Calu3 (cell line): Measurements from ENCODE around the gene TECPR2. TPM values are rescaled to one million over a fixed set of nuclear protein-coding genes. Genes with fewer than 3 reads are reported as not detected.

Experiments
- BruUV-seq: library from RNA; stranded (reverse); fragments of 400-500 nt; replicated peaks from 2 replicates; lab custom pipeline; 2021; lab: Mats Ljungman, UMichigan
- CTCF ChIA-PET: fragments of 300-600 bp; sonication (Branson Sonifier 250); formaldehyde crosslinking; loops from one replicate; lab custom pipeline; 2022; ENCODE audit warnings: antibody characterized with exemption; lab: Charles Lee
- DNase-seq: peaks from one replicate; pipeline ENCODE4 v3.0.0; 2022
- H3K27ac Mint-ChIP-seq: one replicate; pipeline ENCODE4 v1.8.0; 2022; ENCODE audit warnings: mixed read lengths; ENCODE audit not compliant: unreplicated experiment
- H3K27me3 Mint-ChIP-seq: one replicate; pipeline ENCODE4 v1.8.0; 2022; ENCODE audit warnings: mixed read lengths; ENCODE audit not compliant: unreplicated experiment
- H3K36me3 Mint-ChIP-seq: one replicate; pipeline ENCODE4 v1.8.0; 2022; ENCODE audit warnings: mild to moderate bottlenecking, moderate library complexity, mixed read lengths; ENCODE audit not compliant: insufficient read depth, unreplicated experiment
- H3K4me1 Mint-ChIP-seq: one replicate; pipeline ENCODE4 v1.8.0; 2022; ENCODE audit warnings: mild to moderate bottlenecking, low read depth, mixed read lengths; ENCODE audit not compliant: unreplicated experiment
- H3K4me3 Mint-ChIP-seq: one replicate; pipeline ENCODE4 v1.8.0; 2022; ENCODE audit warnings: mild to moderate bottlenecking, low read depth, moderate library complexity, mixed read lengths; ENCODE audit not compliant: unreplicated experiment
- H3K9me3 Mint-ChIP-seq: one replicate; pipeline ENCODE4 v1.8.0; 2022; ENCODE audit warnings: low read depth, mixed read lengths; ENCODE audit not compliant: unreplicated experiment
- intact Hi-C: fragments of 100-400 bp; cut with micrococcal nuclease; formaldehyde crosslinking; loops from one replicate; pipeline ENCODE4 v1.10.0; 2022; ENCODE audit not compliant: unreplicated experiment
- total RNA-seq: library from RNA; stranded (reverse); gene quantifications from 2 replicates; pipeline ENCODE4 v1.2.3, GENCODE V29; 2022
- TF ChIP-seq, protein P1 (sequence below): fragments of 200-600 bp; IDR thresholded peaks from one replicate; pipeline ENCODE4 v1.8.0; 2022; ENCODE audit warnings: antibody characterized with exemption; ENCODE audit not compliant: unreplicated experiment

TECPR2 gene
- total RNA-seq, 1 experiment from 2014 or later: 21.7 TPM

DNA sequence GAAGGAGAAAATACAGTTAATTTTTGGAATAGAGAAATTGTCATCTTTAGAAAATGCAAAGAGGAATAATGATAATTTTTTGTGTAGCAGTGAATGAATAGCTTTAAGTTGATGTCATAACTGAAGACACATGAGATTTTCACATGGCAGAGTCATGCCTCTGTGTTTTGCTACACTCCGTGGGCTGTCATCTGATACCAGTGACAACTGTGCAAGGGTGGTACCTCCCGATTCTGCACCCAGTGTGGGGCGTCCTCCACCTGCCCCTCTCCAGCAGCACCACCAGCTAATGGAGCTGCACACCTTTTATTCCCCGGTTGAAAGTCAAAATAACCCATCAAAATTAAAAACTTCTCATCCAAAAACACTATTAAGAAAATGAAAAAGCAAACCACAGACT lies 99.7 kb downstream of the TECPR2 start:
- TF ChIP-seq, protein P1, sequence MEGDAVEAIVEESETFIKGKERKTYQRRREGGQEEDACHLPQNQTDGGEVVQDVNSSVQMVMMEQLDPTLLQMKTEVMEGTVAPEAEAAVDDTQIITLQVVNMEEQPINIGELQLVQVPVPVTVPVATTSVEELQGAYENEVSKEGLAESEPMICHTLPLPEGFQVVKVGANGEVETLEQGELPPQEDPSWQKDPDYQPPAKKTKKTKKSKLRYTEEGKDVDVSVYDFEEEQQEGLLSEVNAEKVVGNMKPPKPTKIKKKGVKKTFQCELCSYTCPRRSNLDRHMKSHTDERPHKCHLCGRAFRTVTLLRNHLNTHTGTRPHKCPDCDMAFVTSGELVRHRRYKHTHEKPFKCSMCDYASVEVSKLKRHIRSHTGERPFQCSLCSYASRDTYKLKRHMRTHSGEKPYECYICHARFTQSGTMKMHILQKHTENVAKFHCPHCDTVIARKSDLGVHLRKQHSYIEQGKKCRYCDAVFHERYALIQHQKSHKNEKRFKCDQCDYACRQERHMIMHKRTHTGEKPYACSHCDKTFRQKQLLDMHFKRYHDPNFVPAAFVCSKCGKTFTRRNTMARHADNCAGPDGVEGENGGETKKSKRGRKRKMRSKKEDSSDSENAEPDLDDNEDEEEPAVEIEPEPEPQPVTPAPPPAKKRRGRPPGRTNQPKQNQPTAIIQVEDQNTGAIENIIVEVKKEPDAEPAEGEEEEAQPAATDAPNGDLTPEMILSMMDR: no peak
- Mint-ChIP-seq H3K36me3 (peaks cover 10% of the 10 kb centered on the region), H3K9me3 (no peaks in the 10 kb centered on the region), H3K27me3 (no peaks in the 10 kb centered on the region), H3K4me3 (no peak overlapping the region), H3K4me1 (no peaks in the 10 kb centered on the region), H3K27ac (no peak overlapping the region)
- CTCF ChIA-PET: no interaction called here
- DNase-seq: no peak
- BruUV-seq: no TSS peak
- intact Hi-C loops: no loop called here

DNA sequence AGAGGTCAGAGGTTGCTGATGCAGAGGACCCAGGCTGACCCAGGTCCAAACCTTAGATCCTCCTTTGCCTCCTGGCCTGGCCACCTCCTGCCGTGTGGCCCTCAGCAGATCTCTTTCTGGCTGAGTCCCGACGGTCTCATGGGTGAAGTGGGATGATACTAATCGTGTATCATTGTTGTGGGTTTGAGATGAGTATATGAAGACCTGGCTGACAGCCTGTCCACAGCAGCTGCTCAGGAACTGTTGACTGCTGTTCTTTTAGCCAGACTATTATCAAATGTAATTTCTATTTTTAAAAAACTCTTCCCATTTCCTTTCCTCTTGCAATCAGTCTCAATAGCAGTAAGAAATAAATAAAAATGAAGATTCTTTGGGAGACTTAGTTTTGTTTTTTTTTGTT lies 101.3 kb downstream of the TECPR2 start:
- DNase-seq: no peak
- intact Hi-C loops: no loop called here
- TF ChIP-seq, protein P1: no peak
- no TSS peak for BruUV-seq
- CTCF ChIA-PET: no interaction called here
- H3K9me3 Mint-ChIP-seq: peaks cover under 1% of the 10 kb centered on the region
- no peaks in the 10 kb centered on the region for H3K27me3 Mint-ChIP-seq
- no peak overlapping the region for H3K27ac Mint-ChIP-seq
- peaks cover 6% of the 10 kb centered on the region for H3K4me1 Mint-ChIP-seq
- no peak overlapping the region for H3K4me3 Mint-ChIP-seq
- H3K36me3 Mint-ChIP-seq: peaks cover 12% of the 10 kb centered on the region

DNA sequence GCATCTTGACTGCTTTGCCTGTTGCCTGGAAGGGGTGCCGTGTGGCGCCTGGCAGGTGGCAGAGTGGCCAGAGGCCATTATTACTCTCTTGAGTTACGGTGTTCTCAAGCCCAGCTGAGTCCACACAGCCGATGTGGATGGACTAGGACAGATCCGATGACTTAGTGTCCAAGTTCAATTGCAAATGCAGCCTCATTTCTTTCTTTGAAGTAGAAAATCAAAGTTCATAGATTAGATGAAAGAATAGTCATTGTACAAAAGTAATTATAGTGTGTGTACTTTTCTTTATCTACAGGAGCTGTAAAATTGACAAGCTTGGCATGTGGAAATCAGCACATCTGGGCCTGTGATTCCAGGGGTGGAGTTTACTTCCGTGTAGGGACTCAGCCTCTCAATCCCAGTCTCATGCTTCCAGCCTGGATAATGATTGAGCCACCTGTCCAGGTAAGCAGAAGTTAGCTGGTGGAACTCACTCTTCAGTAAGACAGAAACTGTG lies 102.2 kb downstream of the TECPR2 start:
- TF ChIP-seq, protein P1: no peak

DNA sequence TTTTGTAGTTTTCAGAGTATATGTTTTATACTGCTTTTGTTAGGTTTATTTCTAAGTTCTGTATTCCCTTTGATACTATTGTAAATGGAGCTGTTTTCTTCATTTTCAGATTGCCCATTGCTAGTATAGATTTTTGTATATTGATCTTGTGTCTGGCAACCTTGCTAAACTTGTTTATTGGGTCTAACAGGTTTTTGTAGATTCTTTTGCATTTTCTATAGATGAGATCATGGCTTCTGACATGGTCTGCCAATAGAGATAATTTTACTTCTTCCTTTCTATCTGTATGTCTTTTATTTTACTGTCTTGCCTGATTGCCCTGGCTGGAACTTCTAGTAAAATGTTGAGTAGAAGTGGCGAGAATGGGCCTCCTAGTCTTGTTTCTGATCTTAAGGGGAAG lies 106.5 kb downstream of the TECPR2 start:
- BruUV-seq: no TSS peak
- no peak for DNase-seq
- peaks cover 5% of the 10 kb centered on the region for H3K9me3 Mint-ChIP-seq

More for the DNA sequence above, 102.2 kb downstream of the TECPR2 start:
- Mint-ChIP-seq H3K4me3 (no peak overlapping the region), H3K9me3 (peaks cover 5% of the 10 kb centered on the region), H3K36me3 (peaks cover 16% of the 10 kb centered on the region), H3K27ac (no peak overlapping the region), H3K27me3 (no peaks in the 10 kb centered on the region), H3K4me1 (peaks cover 14% of the 10 kb centered on the region)
- CTCF ChIA-PET: no interaction called here
- intact Hi-C loops: no loop called here
- DNase-seq: no peak
- BruUV-seq: no TSS peak

More for the DNA sequence above, 106.5 kb downstream of the TECPR2 start:
- Mint-ChIP-seq H3K4me1 (peaks cover 14% of the 10 kb centered on the region), H3K27ac (peak overlapping the region; percentile 72), H3K36me3 (peaks cover 16% of the 10 kb centered on the region), H3K4me3 (peak overlapping the region; percentile 17), H3K27me3 (no peaks in the 10 kb centered on the region)
- intact Hi-C loops: no loop called here
- TF ChIP-seq, protein P1: no peak
- CTCF ChIA-PET: no interaction called here
